Activated gamma-delta T cell treated with Interleukin-2 at 50 U/mL for 16 hours (primary cell): ENCODE data around the gene TPPP3.

ENCODE experiments used
- DNase-seq: peaks from one replicate; pipeline ENCODE4 v3.0.0-alpha.2; 2020

The TPPP3 gene

GRCh38 chr16:67403976-67404555 lies 10.8 kb upstream of the TPPP3 start:
- no peak for DNase-seq

GRCh38 chr16:67400901-67401300 lies 7.6 kb upstream of the TPPP3 start:
- no peak for DNase-seq

- no peak for DNase-seq
Measured at GRCh38 chr16:67399749-67400704, 6.7 kb upstream of the TPPP3 start.

GRCh38 chr16:67399218-67399733 lies 6.0 kb upstream of the TPPP3 start:
- peak; percentile 27 for DNase-seq

- no peak for DNase-seq
Measured at GRCh38 chr16:67398546-67399217, 5.4 kb upstream of the TPPP3 start.

GRCh38 chr16:67397812-67398545 lies 4.7 kb upstream of the TPPP3 start:
- no peak for DNase-seq

- DNase-seq = no peak
Measured at GRCh38 chr16:67397036-67397801, 3.9 kb upstream of the TPPP3 start.

- DNase-seq = no peak
Measured at GRCh38 chr16:67396159-67397035, 3.1 kb upstream of the TPPP3 start.

- no peak for DNase-seq
Measured at GRCh38 chr16:67395458-67396158, 2.3 kb upstream of the TPPP3 start.

GRCh38 chr16:67395105-67395457 lies 1.8 kb upstream of the TPPP3 start:
- DNase-seq = no peak

GRCh38 chr16:67394155-67395104 lies 1.1 kb upstream of the TPPP3 start:
- DNase-seq = no peak

- no peak for DNase-seq
Measured at GRCh38 chr16:67393788-67394154, 473 bp upstream of the TPPP3 start.

- no peak for DNase-seq
Measured at GRCh38 chr16:67392301-67393059, 818 bp downstream of the TPPP3 start.

GRCh38 chr16:67391424-67392300 lies 1.6 kb downstream of the TPPP3 start:
- DNase-seq = no peak

- no peak for DNase-seq
Measured at GRCh38 chr16:67390816-67391423, 2.4 kb downstream of the TPPP3 start.

- no peak for DNase-seq
Measured at GRCh38 chr16:67389911-67390815, 3.1 kb downstream of the TPPP3 start.
